Spleen (tissue), 7 donors: Measurements from ENCODE around the gene REL.

Experiments
- CTCF ChIP-seq, 11 experiments: fragments of 200-600 bp in 7 of 11; fragments of 450-650 bp in 4 of 11; sonication (generic) in 4 of 11; IDR thresholded peaks in 8 of 11; conservative IDR thresholded peaks in 3 of 11; 1 replicate in 7 of 11; 2 replicates in 4 of 11; pipeline versions ENCODE4 v1.4.0 to v1.8.0; 2016 to 2021; ENCODE audit warnings: antibody characterized with exemption in 11 of 11, inconsistent platforms in 4 of 11, mild to moderate bottlenecking in 1 of 11
- POLR2A ChIP-seq, 3 donors: fragments of 450-650 bp; IDR thresholded peaks; one replicate each; pipeline ENCODE4 v1.5.1; 2017; ENCODE audit warnings: antibody characterized with exemption in 3 of 3, mild to moderate bottlenecking in 1 of 3
- POLR2AphosphoS5 ChIP-seq, 3 donors: sonication (generic); formaldehyde crosslinking; IDR thresholded peaks; one replicate each; pipeline ENCODE4 v1.5.1; 2017; ENCODE audit warnings: antibody characterized with exemption in 3 of 3
- donor health status: DM: no; HTN: no; CAD: no; lungs with moderate emphysema.
- donor health status: DM: no; HTN: no; CAD: no.
- donor health status: DM: no; HTN: no; CAD: no.

GRCh38 chr2:60843006-60843405 is 38.4 kb upstream of the REL start:
- TF ChIP-seq CTCF (IDR thresholded peaks at IDR 0.05 in 8 of 11, conservative IDR thresholded peaks at IDR 0.05 in 3 of 11) (no peak), POLR2A (IDR thresholded peaks at IDR 0.05) (no peak), POLR2AphosphoS5 (IDR thresholded peaks at IDR 0.05) (no peak)
